Panc1 (cell line): Measurements from ENCODE around the gene GRAMD1C.

Experiments
- CTCF ChIP-seq: fragments of 450-650 bp; IDR thresholded peaks from 2 replicates; pipeline ENCODE4 v1.5.1; 2017; ENCODE audit warnings: mild to moderate bottlenecking
- POLR2AphosphoS5 ChIP-seq: IDR thresholded peaks from 2 replicates; pipeline ENCODE4 v1.6.1; 2012; ENCODE audit warnings: mild to moderate bottlenecking, low read depth, low read length, moderate library complexity

GRCh38 chr3:113812854-113813253 is 25.7 kb upstream of the GRAMD1C start:
- TF ChIP-seq CTCF = no peak
- TF ChIP-seq POLR2AphosphoS5 = no peak
